ENCODE measurements around the gene ANKRD33. TPM values are rescaled to one million over a fixed set of nuclear protein-coding genes. Genes with fewer than 3 reads are reported as not detected.

Gene ANKRD33, protein sequence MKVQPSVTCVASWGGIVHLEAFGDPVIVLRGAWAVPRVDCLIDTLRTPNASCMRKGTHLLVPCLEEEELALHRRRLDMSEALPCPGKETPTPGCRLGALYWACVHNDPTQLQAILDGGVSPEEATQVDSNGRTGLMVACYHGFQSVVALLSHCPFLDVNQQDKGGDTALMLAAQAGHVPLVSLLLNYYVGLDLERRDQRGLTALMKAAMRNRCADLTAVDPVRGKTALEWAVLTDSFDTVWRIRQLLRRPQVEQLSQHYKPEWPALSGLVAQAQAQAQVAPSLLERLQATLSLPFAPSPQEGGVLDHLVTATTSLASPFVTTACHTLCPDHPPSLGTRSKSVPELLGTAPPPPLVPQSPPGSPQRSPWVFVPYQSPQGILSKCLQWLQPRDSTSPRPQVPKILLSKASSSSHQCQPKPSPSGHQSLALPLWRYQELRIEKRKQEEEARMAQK
- total RNA-seq = not detected in 2 replicates

- peaks cover under 1% of the 10 kb centered on the region for H3K27me3 Mint-ChIP-seq
- DNase-seq = peak; percentile 65
- no peaks in the 10 kb centered on the region for H3K36me3 Mint-ChIP-seq (ENCODE audit: low read depth)
- H3K4me1 Mint-ChIP-seq = peaks cover 16% of the 10 kb centered on the region
- intact Hi-C loops (cut with micrococcal nuclease) = no loop called here
- H3K4me3 Mint-ChIP-seq = no peak within 1 kb of the TSS
- H3K9me3 Mint-ChIP-seq = peaks cover 8% of the 10 kb centered on the region
- no peak within 1 kb of the TSS for H3K27ac Mint-ChIP-seq
Observed at GRCh38 chr12:51887476-51888315, at the start of gene ANKRD33. TSS of gene ANKRD33 (plus strand) at chr12:51888103. CDS start at chr12:51888187, 84 bp downstream.

- H3K9me3 Mint-ChIP-seq = no peaks in the 10 kb centered on the region
- H3K27ac Mint-ChIP-seq = no peak overlapping the region
- no peaks in the 10 kb centered on the region for H3K36me3 Mint-ChIP-seq (ENCODE audit: low read depth)
- DNase-seq = no peak
- peaks cover 24% of the 10 kb centered on the region for H3K27me3 Mint-ChIP-seq
- no peaks in the 10 kb centered on the region for H3K4me1 Mint-ChIP-seq
- intact Hi-C loops (cut with micrococcal nuclease) = no loop called here
- no peak overlapping the region for H3K4me3 Mint-ChIP-seq
Observed at GRCh38 chr12:51838762-51839161, 49.1 kb upstream of the ANKRD33 start.

DNA sequence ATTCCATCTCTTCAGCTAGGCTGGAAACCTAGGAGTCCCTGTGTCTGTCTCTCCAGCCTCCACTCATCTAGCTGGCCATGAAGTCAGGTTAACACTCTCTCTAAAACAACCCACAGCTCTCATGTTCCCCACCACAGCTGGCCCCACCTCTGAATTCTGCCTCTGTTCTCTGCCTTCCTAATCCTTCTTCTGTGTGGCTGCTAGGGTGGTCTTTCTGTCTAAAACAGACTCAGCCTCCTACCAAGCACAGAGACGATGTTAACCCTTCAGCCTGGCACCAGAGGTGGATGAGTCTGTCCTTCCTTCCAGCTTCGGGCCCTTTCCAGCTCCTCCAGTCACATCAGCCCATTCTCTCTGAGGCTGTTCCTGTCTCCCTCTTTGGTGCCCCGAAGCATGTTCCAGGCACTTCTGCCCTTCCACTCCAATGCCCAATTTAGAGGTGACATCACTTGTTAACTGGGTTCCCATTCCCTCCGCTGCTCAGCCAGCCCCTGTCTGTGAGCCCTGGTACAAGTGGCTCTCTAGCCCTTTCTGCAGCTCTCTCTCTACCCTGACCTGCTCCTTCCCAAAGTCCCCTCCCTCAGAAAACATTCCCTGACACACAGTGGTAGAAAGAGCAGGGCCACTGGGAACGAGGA lies 48.5 kb upstream of the ANKRD33 start:
- intact Hi-C loops (cut with micrococcal nuclease) = no loop called here
- H3K27ac Mint-ChIP-seq = peak overlapping the region; percentile 14
- H3K27me3 Mint-ChIP-seq = peaks cover 28% of the 10 kb centered on the region
- DNase-seq = no peak
- H3K4me1 Mint-ChIP-seq = no peaks in the 10 kb centered on the region
- H3K9me3 Mint-ChIP-seq = no peaks in the 10 kb centered on the region
- no peak overlapping the region for H3K4me3 Mint-ChIP-seq
- no peaks in the 10 kb centered on the region for H3K36me3 Mint-ChIP-seq (ENCODE audit: low read depth)

DNA sequence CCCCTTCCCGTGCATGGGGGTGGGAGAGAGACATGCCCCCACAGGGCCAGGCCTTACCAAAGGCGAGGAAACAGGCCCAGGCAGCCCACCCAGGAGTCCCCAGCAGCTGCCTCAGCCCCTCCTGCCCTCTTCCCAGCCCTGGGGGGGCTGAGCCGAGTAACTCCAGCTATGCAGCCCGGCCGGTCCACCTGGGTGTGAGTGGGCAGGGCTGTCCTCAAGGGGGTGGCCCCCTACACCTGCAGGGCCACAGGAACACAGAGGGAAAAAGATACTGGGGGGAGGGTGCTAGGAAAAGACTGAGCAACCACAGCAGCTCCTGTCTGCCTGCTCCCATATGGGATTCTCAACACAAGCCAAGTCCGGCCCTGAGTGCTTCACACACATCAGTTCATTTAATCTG lies 46.9 kb upstream of the ANKRD33 start:
- Mint-ChIP-seq H3K27ac (no peak overlapping the region), H3K4me1 (peaks cover under 1% of the 10 kb centered on the region), H3K4me3 (no peak overlapping the region), H3K27me3 (peaks cover 41% of the 10 kb centered on the region), H3K9me3 (no peaks in the 10 kb centered on the region), H3K36me3 (ENCODE audit: low read depth) (peaks cover under 1% of the 10 kb centered on the region)
- DNase-seq = no peak
- intact Hi-C loops (cut with micrococcal nuclease) = no loop called here

GRCh38 chr12:51841727-51842126 lies 46.2 kb upstream of the ANKRD33 start:
- Mint-ChIP-seq H3K36me3 (ENCODE audit: low read depth) (peaks cover 2% of the 10 kb centered on the region), H3K9me3 (no peaks in the 10 kb centered on the region), H3K4me1 (peaks cover 4% of the 10 kb centered on the region), H3K27me3 (peaks cover 47% of the 10 kb centered on the region), H3K4me3 (no peak overlapping the region), H3K27ac (no peak overlapping the region)
- intact Hi-C loops (cut with micrococcal nuclease) = no loop called here
- DNase-seq = no peak

- peaks cover 44% of the 10 kb centered on the region for H3K27me3 Mint-ChIP-seq
Observed at GRCh38 chr12:51844854-51845253, 43.0 kb upstream of the ANKRD33 start.

DNA sequence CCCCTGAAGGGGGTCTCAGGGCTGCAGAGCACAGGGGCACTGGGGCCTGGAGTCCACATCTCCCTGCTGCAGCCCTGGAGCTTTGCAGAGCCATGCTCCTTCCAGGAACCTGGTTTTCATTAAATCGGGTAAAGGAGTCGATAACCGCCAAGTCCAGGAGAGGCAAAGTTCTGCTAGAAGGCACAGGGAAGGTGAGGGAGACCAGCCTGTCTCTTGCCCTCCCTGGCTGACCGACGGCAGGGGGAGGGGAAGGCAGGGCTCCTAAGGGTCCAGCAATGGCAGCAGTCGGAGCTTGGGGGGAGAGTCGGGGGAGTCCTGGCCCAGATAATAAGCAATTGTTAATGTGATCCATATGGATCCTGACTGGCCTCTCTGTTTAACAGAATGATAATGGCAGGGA lies 42.4 kb upstream of the ANKRD33 start:
- Mint-ChIP-seq H3K27ac (no peak overlapping the region), H3K4me3 (no peak overlapping the region), H3K4me1 (peaks cover 4% of the 10 kb centered on the region), H3K27me3 (peaks cover 50% of the 10 kb centered on the region), H3K9me3 (no peaks in the 10 kb centered on the region), H3K36me3 (ENCODE audit: low read depth) (peaks cover 2% of the 10 kb centered on the region)
- DNase-seq = no peak
- intact Hi-C loops (cut with micrococcal nuclease) = no loop called here

More at GRCh38 chr12:51844854-51845253, 43.0 kb upstream of the ANKRD33 start:
- no peak for DNase-seq
- peaks cover 4% of the 10 kb centered on the region for H3K4me1 Mint-ChIP-seq
- H3K36me3 Mint-ChIP-seq (ENCODE audit: low read depth) = peaks cover 2% of the 10 kb centered on the region
- no peak overlapping the region for H3K27ac Mint-ChIP-seq
- no peaks in the 10 kb centered on the region for H3K9me3 Mint-ChIP-seq
- intact Hi-C loops (cut with micrococcal nuclease) = no loop called here
- H3K4me3 Mint-ChIP-seq = no peak overlapping the region

DNA sequence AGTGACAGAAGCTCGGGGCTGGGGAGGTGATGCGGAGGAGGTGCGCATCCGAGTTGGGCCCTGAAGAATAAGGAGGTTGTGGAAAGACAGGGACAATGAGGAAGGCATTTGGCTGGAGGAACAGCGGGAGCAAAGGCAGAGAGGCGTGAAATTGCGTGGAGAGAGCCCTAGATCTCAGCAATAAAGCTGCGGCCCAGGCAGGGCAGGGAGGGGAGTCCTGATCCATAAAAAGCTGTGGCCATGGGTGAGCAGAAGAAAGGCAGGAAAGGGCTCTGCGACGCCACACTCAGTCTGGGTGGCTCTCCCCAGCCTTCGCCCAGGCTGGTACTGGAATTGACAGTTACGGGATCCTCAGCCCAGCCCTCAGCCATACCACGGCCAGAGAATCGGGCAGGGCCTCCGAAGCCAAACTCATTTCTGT lies 41.6 kb upstream of the ANKRD33 start:
- peaks cover 7% of the 10 kb centered on the region for H3K4me1 Mint-ChIP-seq

DNA sequence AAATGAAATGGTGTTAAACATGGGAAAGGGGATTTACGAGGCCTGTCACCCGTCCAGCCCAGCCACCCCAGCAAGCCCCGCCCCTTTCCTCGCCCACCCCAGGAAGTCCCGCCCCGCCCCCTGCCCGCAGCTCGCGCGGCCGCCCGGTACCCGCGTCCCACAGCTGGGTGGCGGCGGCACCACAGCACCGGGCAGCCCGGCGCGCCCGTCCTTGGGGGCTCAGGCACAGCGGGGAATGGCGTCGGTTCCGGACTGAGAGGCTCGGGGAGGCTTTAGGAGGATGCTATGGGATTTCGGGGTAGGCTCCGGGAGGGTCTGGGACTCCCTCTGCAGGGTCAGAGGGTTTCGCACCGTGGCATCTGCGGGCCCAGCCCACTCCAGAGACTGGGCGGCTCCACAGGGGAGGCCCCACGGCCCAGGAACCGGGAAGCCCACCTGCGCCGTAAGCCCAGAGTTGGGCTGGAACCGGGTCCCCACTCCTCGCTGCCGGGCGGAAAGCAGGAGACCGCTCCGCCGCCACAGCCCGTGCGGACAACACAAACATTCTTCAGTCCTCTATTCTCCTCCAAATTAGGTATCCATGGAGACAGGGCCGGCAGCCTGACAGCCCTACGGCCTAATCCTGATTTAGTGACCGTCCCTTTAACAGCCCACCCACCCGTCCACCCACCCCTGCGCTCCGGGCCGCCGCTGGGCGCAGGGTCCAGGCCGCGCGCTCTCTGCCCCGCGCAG lies 40.8 kb upstream of the ANKRD33 start:
- no peak overlapping the region for H3K27ac Mint-ChIP-seq

More for the DNA sequence above, 41.6 kb upstream of the ANKRD33 start:
- Mint-ChIP-seq H3K27ac (no peak overlapping the region), H3K9me3 (no peaks in the 10 kb centered on the region), H3K27me3 (peaks cover 51% of the 10 kb centered on the region), H3K4me3 (peak overlapping the region; percentile 41), H3K36me3 (ENCODE audit: low read depth) (peaks cover 2% of the 10 kb centered on the region)
- no peak for DNase-seq
- intact Hi-C loops (cut with micrococcal nuclease) = no loop called here

GRCh38 chr12:51847643-51848325 lies 40.1 kb upstream of the ANKRD33 start:
- Mint-ChIP-seq H3K27me3 (peaks cover 61% of the 10 kb centered on the region), H3K4me3 (no peak overlapping the region), H3K9me3 (no peaks in the 10 kb centered on the region), H3K4me1 (peaks cover 9% of the 10 kb centered on the region), H3K27ac (no peak overlapping the region), H3K36me3 (ENCODE audit: low read depth) (peaks cover 2% of the 10 kb centered on the region)
- no peak for DNase-seq
- intact Hi-C loops (cut with micrococcal nuclease) = no loop called here

More for the DNA sequence above, 40.8 kb upstream of the ANKRD33 start:
- H3K27me3 Mint-ChIP-seq = peaks cover 55% of the 10 kb centered on the region
- DNase-seq = peak; percentile 67
- H3K36me3 Mint-ChIP-seq (ENCODE audit: low read depth) = peaks cover 2% of the 10 kb centered on the region
- intact Hi-C loops (cut with micrococcal nuclease) = no loop called here
- no peaks in the 10 kb centered on the region for H3K9me3 Mint-ChIP-seq
- H3K4me1 Mint-ChIP-seq = peaks cover 9% of the 10 kb centered on the region
- H3K4me3 Mint-ChIP-seq = peak overlapping the region; percentile 56

DNA sequence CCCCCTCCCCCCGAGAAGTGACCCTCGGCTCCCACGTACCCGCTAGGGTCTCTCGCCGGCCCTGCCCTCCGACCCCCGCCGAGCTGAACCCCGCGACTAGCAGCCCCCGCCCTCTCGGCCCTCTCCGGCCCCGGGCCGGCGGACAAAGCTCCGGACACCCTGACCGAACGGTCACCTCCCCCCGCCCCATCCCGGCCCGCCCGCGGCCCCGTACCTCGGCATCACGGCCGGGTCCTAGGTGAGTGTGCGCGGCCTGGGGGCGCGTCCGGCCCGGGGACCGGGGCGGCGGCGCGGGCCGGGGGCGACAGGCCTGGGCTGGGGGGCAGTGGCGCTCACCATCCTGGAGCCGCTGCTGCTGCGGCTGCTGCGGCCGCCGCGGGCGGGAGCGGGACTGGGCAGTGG lies 39.6 kb upstream of the ANKRD33 start, which contains the start of gene FIGNL2:
TSS of gene FIGNL2 (minus strand) at position 393 of the 402 bp plus-strand sequence. CDS start 26,305 bp downstream, outside the sequence.
- H3K27ac Mint-ChIP-seq = no peak within 1 kb of the TSS
- H3K4me3 Mint-ChIP-seq = no peak within 1 kb of the TSS
- H3K27me3 Mint-ChIP-seq = peaks cover 63% of the 10 kb centered on the region
- DNase-seq = no peak
- intact Hi-C loops (cut with micrococcal nuclease) = no loop called here
- peaks cover 2% of the 10 kb centered on the region for H3K36me3 Mint-ChIP-seq (ENCODE audit: low read depth)
- peaks cover 9% of the 10 kb centered on the region for H3K4me1 Mint-ChIP-seq
- no peaks in the 10 kb centered on the region for H3K9me3 Mint-ChIP-seq

DNA sequence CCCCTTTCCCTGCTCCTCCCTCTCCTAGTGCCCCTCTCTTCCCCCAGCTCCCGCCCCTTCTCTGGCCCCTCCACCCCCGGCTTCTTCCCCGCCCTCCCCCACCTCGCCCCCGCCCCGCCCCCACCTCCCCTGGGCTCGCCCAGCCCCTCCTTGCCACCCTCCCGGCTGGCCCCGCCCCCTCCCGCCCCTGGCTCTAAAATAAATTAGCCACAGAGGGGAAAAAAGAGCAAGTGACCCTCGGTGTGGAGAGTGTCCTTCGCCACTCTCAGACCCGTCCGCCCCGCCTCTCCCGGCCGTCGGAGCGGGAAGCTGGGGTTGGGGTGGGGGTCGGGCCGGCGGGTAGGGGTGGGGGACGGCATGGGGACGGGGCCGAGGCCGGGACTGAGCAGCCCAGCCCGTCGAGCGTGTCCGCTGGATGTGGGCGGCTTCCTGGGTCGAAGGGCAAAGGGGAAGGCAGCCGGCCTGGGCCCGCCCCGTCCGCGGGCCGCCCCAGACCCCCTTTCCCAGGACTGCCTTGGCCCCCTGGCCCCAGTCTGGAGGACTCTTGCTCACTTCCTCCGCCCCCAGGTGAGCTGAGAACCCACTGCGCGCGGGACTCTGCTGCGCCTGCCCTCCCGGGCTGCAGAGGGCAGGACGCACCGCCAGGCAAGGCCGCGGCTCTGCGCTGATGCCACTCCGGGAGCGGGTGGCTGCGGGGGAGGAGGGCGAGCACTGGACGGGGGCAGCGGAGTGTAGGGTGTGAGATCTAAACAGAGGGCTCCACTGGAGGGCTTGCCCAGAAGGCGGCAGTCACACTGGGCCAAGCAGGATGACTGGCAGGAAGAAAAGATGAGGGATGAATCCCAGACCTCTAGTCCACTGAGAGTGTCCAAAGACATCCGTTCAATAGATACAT lies 38.8 kb upstream of the ANKRD33 start:
- peaks cover 2% of the 10 kb centered on the region for H3K36me3 Mint-ChIP-seq (ENCODE audit: low read depth)
- H3K4me1 Mint-ChIP-seq = peaks cover 9% of the 10 kb centered on the region
- no peak overlapping the region for H3K27ac Mint-ChIP-seq
- intact Hi-C loops (cut with micrococcal nuclease) = no loop called here
- H3K27me3 Mint-ChIP-seq = peaks cover 61% of the 10 kb centered on the region
- no peaks in the 10 kb centered on the region for H3K9me3 Mint-ChIP-seq
- no peak overlapping the region for H3K4me3 Mint-ChIP-seq
- DNase-seq = no peak
